ENCODE data around the gene NBR1.
A peak's percentile ranks its signal among the peaks of the same experiment; 100 is the strongest.
"Not testable (repeated sequence)": the region's sequence is repeated elsewhere in the genome, so short reads cannot be mapped to it uniquely, and the experiment has no call there.

The NBR1 gene

DNA sequence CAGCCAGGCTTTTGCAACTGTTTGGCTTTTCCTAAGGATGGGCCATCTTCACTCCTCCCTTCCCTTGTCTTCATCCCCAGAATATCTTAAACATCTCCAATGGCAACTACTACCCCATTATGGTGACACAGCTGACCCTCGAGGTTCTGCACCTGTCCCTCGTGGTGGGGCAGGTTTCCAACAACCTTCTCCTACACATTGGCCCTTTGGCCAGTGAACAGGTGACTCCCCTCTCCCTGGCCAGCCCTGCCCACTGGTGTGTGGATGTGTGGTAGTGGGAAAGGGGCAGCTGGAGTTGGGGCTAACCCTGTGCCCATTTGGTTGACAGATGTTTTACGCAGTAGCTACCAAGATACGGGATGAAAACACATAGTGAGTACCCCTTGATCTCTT lies 45.4 kb downstream of the NBR1 start:
- DNase-seq (ENCODE audit: low spot score): no peak

DNA sequence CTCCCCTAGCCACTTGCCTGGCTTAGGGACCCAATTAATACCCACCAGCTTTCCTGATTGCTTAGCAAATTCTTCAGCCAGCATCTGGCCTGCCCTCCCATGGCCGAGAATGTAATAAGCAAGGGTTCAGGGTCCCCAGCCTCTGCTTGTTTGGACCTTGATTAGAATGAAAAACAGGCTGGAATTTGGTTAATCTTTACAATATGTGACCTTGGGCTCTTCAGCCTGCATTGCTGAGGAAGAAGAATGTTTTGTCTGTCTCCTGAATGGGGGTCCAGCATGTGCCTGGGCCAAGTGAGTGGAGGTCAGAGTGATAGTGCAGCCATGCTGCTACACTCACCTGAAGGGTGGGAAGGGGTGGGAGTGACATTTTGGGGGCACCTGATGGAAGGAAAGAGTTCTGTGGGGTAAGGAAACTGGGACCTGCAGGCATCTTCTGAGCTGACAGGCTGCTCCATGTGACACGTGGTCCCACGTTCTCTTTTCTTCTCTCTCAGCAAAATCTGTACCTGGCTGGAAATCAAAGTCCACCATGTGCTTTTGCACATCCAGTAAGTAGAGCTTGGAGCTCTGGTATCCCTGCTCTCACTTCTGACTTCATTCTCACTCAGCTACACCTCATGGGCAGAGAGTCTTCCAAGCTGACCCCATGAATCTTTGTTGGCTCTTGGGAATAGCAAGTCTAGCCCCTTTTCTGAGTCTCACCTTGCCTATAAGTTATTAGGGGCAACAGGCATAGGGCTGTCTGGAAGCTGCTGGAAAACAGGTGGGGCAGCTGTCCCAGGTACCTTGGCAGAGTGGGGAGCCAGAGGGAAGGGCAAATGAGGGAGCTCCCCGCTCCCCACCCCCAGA lies 46.0 kb downstream of the NBR1 start:
- no peak for DNase-seq (ENCODE audit: low spot score)

- no peak for DNase-seq (ENCODE audit: low spot score)
Observed at GRCh38 chr17:43217614-43218087, 46.6 kb downstream of the NBR1 start.

DNA sequence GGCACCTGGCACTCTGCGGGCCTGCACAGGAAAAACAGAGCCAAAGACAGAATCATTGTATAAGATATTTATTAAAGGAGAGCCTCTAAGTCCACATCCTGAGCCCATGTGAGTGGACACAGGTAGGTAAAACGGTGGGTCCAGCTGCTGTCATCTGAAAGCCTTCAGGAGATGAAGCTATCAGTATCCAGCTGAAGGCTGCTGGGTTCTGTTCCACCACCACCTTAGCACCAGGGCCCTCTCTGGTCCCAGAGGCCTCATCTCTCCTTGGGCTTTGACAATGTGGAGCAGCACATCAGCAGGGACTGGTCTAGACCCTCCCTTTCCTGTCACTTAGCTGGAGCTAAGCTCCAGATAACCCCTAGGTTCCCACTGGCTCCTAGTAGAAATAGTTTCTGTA lies 48.0 kb downstream of the NBR1 start:
- DNase-seq (ENCODE audit: low spot score): no peak

DNA sequence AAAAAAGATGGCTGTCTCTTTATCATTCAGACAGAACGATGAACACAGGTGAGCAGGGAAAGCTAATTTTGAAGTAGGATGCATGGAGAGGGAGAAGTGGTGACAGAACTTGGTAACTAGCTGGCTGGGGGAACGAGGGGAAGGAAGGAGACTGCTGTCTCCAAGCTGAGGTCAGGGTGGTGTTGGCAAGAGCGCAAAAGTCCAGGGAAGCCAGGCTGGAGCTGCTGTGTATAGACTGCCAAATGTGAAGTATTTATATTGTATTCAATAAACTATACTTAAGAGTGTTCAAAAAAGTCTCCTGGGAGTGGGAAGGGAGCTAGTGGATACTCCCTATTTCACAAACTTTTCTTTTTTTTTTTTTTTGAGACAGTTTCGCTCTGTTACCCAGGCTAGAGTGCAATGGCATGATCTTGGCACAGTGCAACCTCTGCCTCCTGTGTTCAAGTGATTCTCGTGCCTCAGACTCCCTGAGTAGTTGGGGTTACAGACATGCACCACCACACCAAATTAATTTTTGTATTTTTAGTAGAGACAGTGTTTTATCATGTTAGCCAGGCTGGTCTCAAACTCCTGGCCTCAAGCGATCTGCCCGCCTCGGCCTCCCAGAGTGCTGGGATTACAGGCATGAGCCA lies 48.8 kb downstream of the NBR1 start:
- no peak for DNase-seq (ENCODE audit: low spot score)

GRCh38 chr17:43220511-43221125 lies 49.6 kb downstream of the NBR1 start:
- DNase-seq (ENCODE audit: low spot score): no peak

- peak; percentile 42 for DNase-seq (ENCODE audit: low spot score)
Observed at GRCh38 chr17:43224146-43224705, 53.2 kb downstream of the NBR1 start.

GRCh38 chr17:43226393-43226792 lies 55.4 kb downstream of the NBR1 start:
- DNase-seq (ENCODE audit: low spot score): peak; percentile 14

DNA sequence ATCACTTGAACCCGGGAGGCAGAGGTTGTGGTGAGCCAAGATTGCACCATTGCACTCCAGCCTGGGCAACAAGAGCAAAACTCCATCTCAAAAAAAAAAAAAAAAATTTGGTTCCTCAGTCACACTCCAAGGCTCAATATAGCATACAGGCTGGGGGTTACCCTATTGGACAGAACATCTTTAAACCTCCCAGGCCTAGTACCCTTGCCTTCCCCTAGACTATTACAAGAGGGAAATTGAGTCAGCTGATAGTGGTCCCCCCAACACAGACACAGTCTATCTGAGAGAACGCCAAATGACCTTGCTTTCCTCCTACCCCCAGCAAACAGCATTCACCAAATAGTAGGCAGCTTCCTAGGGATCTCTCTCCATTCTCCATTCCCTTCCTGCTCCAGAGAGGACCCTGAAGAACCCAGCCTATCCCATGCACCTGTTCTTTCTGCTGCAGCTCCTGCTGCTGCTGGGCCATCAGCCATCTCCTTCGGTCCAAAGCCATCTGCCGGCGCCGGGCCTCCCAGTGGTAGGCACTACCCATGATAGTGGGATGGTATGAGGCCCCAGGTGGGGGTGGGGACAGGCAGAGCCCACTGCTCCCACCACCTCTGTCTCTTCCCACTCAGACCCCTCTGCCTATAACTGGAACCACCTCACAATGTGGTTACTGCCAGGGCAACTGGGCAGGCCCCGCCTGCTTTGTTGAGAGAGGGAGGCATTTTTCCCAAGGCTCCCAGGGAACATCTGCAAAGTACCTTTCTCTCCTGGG lies 57.2 kb downstream of the NBR1 start, which contains the start of gene CCDC200:
Gene CCDC200, minus strand, starts transcription at position 604 of the 763 bp plus-strand sequence. Its CDS starts 69 bp downstream, at position 535.
- DNase-seq (ENCODE audit: low spot score): not testable (repeated sequence)

DNA sequence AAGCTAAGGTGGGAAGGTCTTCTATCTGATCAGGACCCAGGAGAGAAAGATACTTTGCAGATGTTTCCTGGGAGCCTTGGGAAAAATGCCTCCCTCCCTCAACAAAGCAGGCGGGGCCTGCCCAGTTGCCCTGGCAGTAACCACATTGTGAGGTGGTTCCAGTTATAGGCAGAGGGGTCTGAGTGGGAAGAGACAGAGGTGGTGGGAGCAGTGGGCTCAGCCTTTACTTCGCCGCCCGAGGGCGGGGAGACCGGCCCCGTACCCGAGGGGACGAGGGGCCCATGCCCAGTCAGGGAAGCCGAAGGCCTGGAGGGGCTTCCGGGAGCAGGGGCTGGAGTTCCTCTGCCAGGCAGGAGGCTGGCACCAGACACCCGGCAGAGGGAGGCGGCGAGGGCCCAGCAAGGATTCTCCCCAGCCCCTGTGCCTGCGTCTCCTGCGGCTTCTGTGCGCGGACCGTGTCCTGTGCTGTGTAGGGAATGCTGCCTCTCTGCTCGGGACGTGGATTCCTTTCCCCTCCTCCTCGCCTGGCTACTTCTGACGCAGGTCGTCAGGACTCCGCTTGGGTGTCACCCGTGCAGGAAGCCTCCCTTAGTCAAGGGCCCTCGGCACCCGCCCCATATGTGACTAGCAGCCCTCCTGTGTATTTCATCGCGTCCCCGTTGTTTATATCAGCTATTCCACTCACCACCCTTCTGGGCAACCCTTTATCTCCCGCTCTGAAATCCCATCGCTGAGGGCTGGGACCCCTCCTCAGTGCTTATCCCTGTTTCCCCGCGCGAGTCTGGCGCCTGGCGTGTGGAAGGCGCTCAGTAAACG lies 60.4 kb downstream of the NBR1 start:
- DNase-seq (ENCODE audit: low spot score): peak; percentile 30

- peak; percentile 65 for DNase-seq (ENCODE audit: low spot score)
Observed at GRCh38 chr17:43232021-43232699, 61.1 kb downstream of the NBR1 start.

- not testable (repeated sequence) for DNase-seq (ENCODE audit: low spot score)
Observed at GRCh38 chr17:43233263-43233662, 62.2 kb downstream of the NBR1 start.

GRCh38 chr17:43233877-43234276 lies 62.9 kb downstream of the NBR1 start, which contains the start of gene RNU2-1:
RNU2-1 (minus strand) TSS chr17:43233977.
- not testable (repeated sequence) for DNase-seq (ENCODE audit: low spot score)

DNA sequence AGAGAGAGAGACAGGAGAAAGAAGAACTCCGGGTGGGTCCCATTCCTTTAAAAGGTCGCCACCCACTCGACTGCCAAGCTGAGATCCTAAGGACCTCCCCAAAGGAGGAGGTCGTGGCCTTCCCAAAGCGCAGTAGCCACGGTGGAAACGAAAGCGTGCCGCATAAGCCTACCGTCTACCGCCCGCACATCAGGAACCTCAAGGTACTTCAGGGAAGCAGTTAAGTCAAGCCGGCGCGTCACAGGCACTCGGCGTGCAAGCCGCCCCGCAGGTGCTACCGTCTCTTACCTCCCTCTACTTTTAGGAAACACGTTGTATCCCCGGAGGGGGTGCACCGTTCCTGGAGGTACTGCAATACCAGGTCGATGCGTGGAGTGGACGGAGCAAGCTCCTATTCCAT lies 68.6 kb downstream of the NBR1 start:
- not testable (repeated sequence) for DNase-seq (ENCODE audit: low spot score)

GRCh38 chr17:43240596-43241352 lies 69.8 kb downstream of the NBR1 start:
- DNase-seq (ENCODE audit: low spot score): not testable (repeated sequence)

DNA sequence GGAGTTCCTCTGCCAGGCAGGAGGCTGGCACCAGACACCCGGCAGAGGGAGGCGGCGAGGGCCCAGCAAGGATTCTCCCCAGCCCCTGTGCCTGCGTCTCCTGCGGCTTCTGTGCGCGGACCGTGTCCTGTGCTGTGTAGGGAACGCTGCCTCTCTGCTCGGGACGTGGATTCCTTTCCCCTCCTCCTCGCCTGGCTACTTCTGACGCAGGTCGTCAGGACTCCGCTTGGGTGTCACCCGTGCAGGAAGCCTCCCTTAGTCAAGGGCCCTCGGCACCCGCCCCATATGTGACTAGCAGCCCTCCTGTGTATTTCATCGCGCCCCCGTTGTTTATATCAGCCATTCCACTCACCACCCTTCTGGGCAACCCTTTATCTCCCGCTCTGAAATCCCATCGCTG lies 75.4 kb downstream of the NBR1 start:
- DNase-seq (ENCODE audit: low spot score): not testable (repeated sequence)
